Measurements from ENCODE around the gene ESYT2. TPM values are rescaled to one million over a fixed set of nuclear protein-coding genes. Genes with fewer than 3 reads are reported as not detected.

The ESYT2 gene
- total and polyA plus RNA-seq, 2 of the 4 experiments (the other 2 are of a cell fraction) = 26.7 to 69.9 TPM

- Histone ChIP-seq H2AFZ (replicated peaks; ENCODE audit: low read length, poor library complexity) (no peak overlapping the region), H3K4me2 (ENCODE audit: low read depth, low read length) (no peak overlapping the region), H3K4ac (ENCODE audit: low read depth, low read length) (no peak overlapping the region), H4K8ac (ENCODE audit: low read depth in 2 of 2, low read length in 2 of 2) (no peak overlapping the region), H2AK5ac (ENCODE audit: low read depth, low read length) (no peak overlapping the region), H3K23ac (ENCODE audit: low read depth, low read length) (no peak overlapping the region), H2BK5ac (ENCODE audit: low read depth, low read length, poor library complexity, severe bottlenecking) (no peak overlapping the region), H3K9me1 (ENCODE audit: insufficient read depth, low read length) (peaks cover 15% of the 10 kb centered on the region; the same call in 1 of the 2 replicates), H4K20me1 (ENCODE audit: insufficient read depth, low read length) (no peaks in the 10 kb centered on the region), H3K18ac (ENCODE audit: low read depth, low read length) (no peak overlapping the region), H3K14ac (replicated peaks; ENCODE audit: low read depth, low read length) (no peak overlapping the region), H3K79me1 (ENCODE audit: low read depth in 1 of 2, low read length in 2 of 2) (peaks cover 3 to 28% of the 10 kb centered on the region in 2 experiments; a peak in 2 of 4 replicates), H3K36me3 (ENCODE audit: control insufficient read depth, insufficient read depth, low read length) (no peaks in the 10 kb centered on the region; the same call in 1 of the 2 replicates), H2BK120ac (ENCODE audit: low read depth, low read length) (no peak overlapping the region), H3K27me3 (ENCODE audit: control insufficient read depth, insufficient read depth, low read length) (no peaks in the 10 kb centered on the region), H4K5ac (ENCODE audit: low read depth, low read length) (no peak overlapping the region), H3K27ac (ENCODE audit: insufficient read depth, low read length) (no peak overlapping the region), H2AK9ac (replicated peaks; ENCODE audit: low read depth, low read length, poor library complexity) (no peak overlapping the region), H3K4me1 (ENCODE audit: control insufficient read depth, insufficient read depth, low read length) (peaks cover 8% of the 10 kb centered on the region), H2BK20ac (ENCODE audit: low read depth, low read length) (no peak overlapping the region), H3K9ac (ENCODE audit: low read depth, low read length) (no peak overlapping the region), H3K56ac (ENCODE audit: extremely low read depth, insufficient read depth, low read length) (no peak overlapping the region), H3K4me3 (ENCODE audit: insufficient read depth, low read depth, low read length) (no peak overlapping the region), H3K9me3 (ENCODE audit: control insufficient read depth, insufficient read depth, low read length) (no peaks in the 10 kb centered on the region), H4K91ac (ENCODE audit: insufficient read depth, low read depth, low read length) (no peak overlapping the region), H2BK15ac (ENCODE audit: low read depth, low read length) (no peak overlapping the region)
- intact Hi-C loops (cut with micrococcal nuclease) (no loop called here), in situ Hi-C loops (cut with MboI; ENCODE audit: low sequenced_read_pairs) (no loop called here), dilution Hi-C loops (cut with HindIII; ENCODE audit: low sequenced_read_pairs, unreplicated experiment) (no loop called here)
- no peak for DNase-seq
- no peak for ATAC-seq (ENCODE audit: low read depth)
- BruUV-seq (replicated peaks) = no TSS peak
- ChIA-PET CTCF (interaction anchor here (0.6 to 0.7 kb wide), 2 partner anchors 8 to 59 kb away, joined by 3 to 7 read pairs; no protein-coding TSS in a partner anchor), POLR2A (ENCODE audit: unreplicated experiment) (no interaction called here)
- TF ChIP-seq BHLHE40 (IDR thresholded peaks at IDR 0.05; ENCODE audit: low read depth, low read length) (no peak), RFX5 (IDR thresholded peaks at IDR 0.05; ENCODE audit: low read depth, low read length) (no peak), USF2 (IDR thresholded peaks at IDR 0.05; ENCODE audit: low read depth, low read length) (no peak), MXI1 (IDR thresholded peaks at IDR 0.05; ENCODE audit: borderline replicate concordance, low read depth, low read length) (no peak), RAD21 (IDR thresholded peaks at IDR 0.05; ENCODE audit: low read length) (no peak), SMC3 (IDR thresholded peaks at IDR 0.05; ENCODE audit: low read depth, low read length) (no peak), NFE2L2 (IDR thresholded peaks at IDR 0.05; ENCODE audit: low read depth, low read length) (no peak), ELK1 (IDR thresholded peaks at IDR 0.05; ENCODE audit: borderline replicate concordance, low read depth, low read length) (no peak), MAFK (IDR thresholded peaks at IDR 0.05; ENCODE audit: low read depth, low read length) (no peak), POLR2A (IDR thresholded peaks at IDR 0.05; ENCODE audit: low read depth, low read length) (no peak), FOS (IDR thresholded peaks at IDR 0.05; ENCODE audit: low read depth, low read length) (no peak)
- TF ChIP-seq, protein P1, sequence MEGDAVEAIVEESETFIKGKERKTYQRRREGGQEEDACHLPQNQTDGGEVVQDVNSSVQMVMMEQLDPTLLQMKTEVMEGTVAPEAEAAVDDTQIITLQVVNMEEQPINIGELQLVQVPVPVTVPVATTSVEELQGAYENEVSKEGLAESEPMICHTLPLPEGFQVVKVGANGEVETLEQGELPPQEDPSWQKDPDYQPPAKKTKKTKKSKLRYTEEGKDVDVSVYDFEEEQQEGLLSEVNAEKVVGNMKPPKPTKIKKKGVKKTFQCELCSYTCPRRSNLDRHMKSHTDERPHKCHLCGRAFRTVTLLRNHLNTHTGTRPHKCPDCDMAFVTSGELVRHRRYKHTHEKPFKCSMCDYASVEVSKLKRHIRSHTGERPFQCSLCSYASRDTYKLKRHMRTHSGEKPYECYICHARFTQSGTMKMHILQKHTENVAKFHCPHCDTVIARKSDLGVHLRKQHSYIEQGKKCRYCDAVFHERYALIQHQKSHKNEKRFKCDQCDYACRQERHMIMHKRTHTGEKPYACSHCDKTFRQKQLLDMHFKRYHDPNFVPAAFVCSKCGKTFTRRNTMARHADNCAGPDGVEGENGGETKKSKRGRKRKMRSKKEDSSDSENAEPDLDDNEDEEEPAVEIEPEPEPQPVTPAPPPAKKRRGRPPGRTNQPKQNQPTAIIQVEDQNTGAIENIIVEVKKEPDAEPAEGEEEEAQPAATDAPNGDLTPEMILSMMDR (conservative IDR thresholded peaks at IDR 0.05; ENCODE audit: low read depth, low read length) = no peak
- 91% methylated on average over 9 of the region's 29 CpGs; no CpG with 5 or more reads in 1 of the 2 experiments for WGBS, 2 experiments (ENCODE audit: extremely low coverage in 2 of 2, insufficient read length in 1 of 2)
Measured at GRCh38 chr7:158706710-158707590, 122.4 kb downstream of the ESYT2 start.
